Psoas muscle (tissue), 8 donors: ENCODE measurements around the gene DIRAS1. TPM values are rescaled to one million over a fixed set of nuclear protein-coding genes. Genes with fewer than 3 reads are reported as not detected.

ENCODE experiments used
- ATAC-seq, 4 donors: fragments of 200-7000 bp; cut with Tn5 transposase; one replicate each; pipeline ENCODE4 v1.9.1; 2020; ENCODE audit warnings: moderate library complexity in 3 of 4, mild to moderate bottlenecking in 2 of 4
- DNase-seq, 2 donors: peaks; one replicate each; pipeline ENCODE4 v3.0.0-alpha.2; 2020
- H3K27ac ChIP-seq: fragments of 200-600 bp; one replicate; pipeline ENCODE4 v1.8.0; 2022
- H3K27me3 ChIP-seq, 3 donors: fragments of 200-600 bp in 1 of 3; one replicate each; pipeline versions ENCODE4 v1.6.1 to v1.8.0; 2013 to 2022; ENCODE audit warnings: low read length in 2 of 3, mild to moderate bottlenecking in 2 of 3, moderate library complexity in 1 of 3; ENCODE audit not compliant: insufficient read depth in 3 of 3
- H3K36me3 ChIP-seq, 2 donors: fragments of 200-600 bp in 1 of 2; one replicate each; pipeline versions ENCODE4 v1.6.1 to v1.8.0; 2013 to 2022; ENCODE audit warnings: low read depth in 1 of 2, mild to moderate bottlenecking in 1 of 2, moderate library complexity in 1 of 2; ENCODE audit not compliant: insufficient read depth in 1 of 2
- H3K4me1 ChIP-seq: fragments of 200-600 bp; one replicate; pipeline ENCODE4 v1.8.0; 2022
- H3K4me3 ChIP-seq: fragments of 200-600 bp; one replicate; pipeline ENCODE4 v1.8.0; 2022; ENCODE audit warnings: mild to moderate bottlenecking
- H3K9me3 ChIP-seq: fragments of 200-600 bp; one replicate; pipeline ENCODE4 v1.8.0; 2022
- CTCF ChIP-seq: fragments of 200-600 bp; IDR thresholded peaks from one replicate; pipeline ENCODE4 v1.8.0; 2022; ENCODE audit warnings: antibody characterized with exemption
- WGBS, 3 donors: extraction: QIAGEN DNeasy Blood & Tissue Kit; methylation state at CpG; one replicate each; pipeline versions ENCODE4 v1.1.6 to v1.1.7; 2013; 5-methylcytosine and 5-hydroxymethylcytosine counted together
- intact Hi-C, 2 donors: fragments of 100-400 bp; cut with DNase I; formaldehyde crosslinking; loops; one replicate each; pipeline versions ENCODE4 v1.11.0 to v1.14.2; 2022
- polyA plus RNA-seq, 3 donors: library from polyadenylated mRNA; stranded (reverse); fragments of 200-250 nt; gene quantifications; one replicate each; pipeline ENCODE4 v1.2.3, GENCODE V29; 2013
- total RNA-seq, 4 donors: library from RNA; stranded (reverse); fragmentation: NEBNext Ultra II Directional in 2 of 4; extraction: Animal tissue kit (Norgen Biotek cat#: 25700) in 2 of 4; gene quantifications; one replicate each; pipeline versions ENCODE4 v1.2.1 to v1.2.4, GENCODE V29; 2021 to 2023
- donor health status: healthy with polysubstance abuse.
- donor health status: DM: no; HTN: no; CAD: no; lungs with moderate emphysema.
- donor health status: Bipolar disorder and iron deficiency.
- donor health status: healthy.
- donor health status: DM: yes; HTN: yes; CAD: no.
- donor health status: DM: no; HTN: no; CAD: no.
- donor health status: DM: no; HTN: no; CAD: no.
- donor health status: DM: yes; HTN: yes; CAD: no.

The DIRAS1 gene
- total and polyA plus RNA-seq, 7 donors = 0.13 to 29.9 (median 1.8) TPM

- DNase-seq (no peak), ATAC-seq (no peak)
- no peak for TF ChIP-seq CTCF
- peaks cover 0 to 1% (median 0%) of the 10 kb centered on the region in 3 donors for H3K27me3 ChIP-seq
- H3K36me3 ChIP-seq = no peaks in the 10 kb centered on the region
- no peak overlapping the region for H3K4me3 ChIP-seq
- intact Hi-C loops = no loop called here
- no peak overlapping the region for H3K27ac ChIP-seq
- WGBS, 3 donors = 78 to 80% (median 80%) methylated on average over 9 of the region's 9 CpGs
- no peaks in the 10 kb centered on the region for H3K9me3 ChIP-seq
- H3K4me1 ChIP-seq = no peaks in the 10 kb centered on the region
Measured at GRCh38 chr19:2666344-2666994, 54.7 kb downstream of the DIRAS1 start.

GRCh38 chr19:2665103-2665502, 56.1 kb downstream of the DIRAS1 start:
- ATAC-seq (no peak), DNase-seq (no peak)
- Histone ChIP-seq H3K27me3 (peaks cover 0 to 4% (median 0%) of the 10 kb centered on the region in 3 donors), H3K4me1 (no peaks in the 10 kb centered on the region), H3K36me3 (no peaks in the 10 kb centered on the region), H3K4me3 (no peak overlapping the region), H3K27ac (no peak overlapping the region), H3K9me3 (no peaks in the 10 kb centered on the region)
- intact Hi-C loops = no loop called here
- 83 to 89% (median 86%) methylated on average over 11 of the region's 11 CpGs for WGBS, 3 donors
- TF ChIP-seq CTCF = no peak

Other genes starting within 250 kb of the DIRAS1 start
- gene GADD45B, start 245.2 kb downstream of the DIRAS1 start, total RNA-seq = 10 to 100 TPM; 10.9 to 63.1 (median 25.6) TPM
- gene GADD45B, start 245.2 kb downstream of the DIRAS1 start, polyA plus RNA-seq = 10 to 100 TPM; 14.1 to 94.1 (median 19.3) TPM
- gene GNG7, start 18.7 kb downstream of the DIRAS1 start, total RNA-seq = 1 to 10 TPM; 1.2 to 5.4 (median 2.3) TPM
- gene GNG7, start 18.7 kb downstream of the DIRAS1 start, polyA plus RNA-seq = under 1 TPM; 0.48 to 0.73 (median 0.58) TPM
- 10 to 100 TPM; 16.9 to 26.8 (median 20.0) TPM for gene SLC39A3, start 18.6 kb upstream of the DIRAS1 start, total RNA-seq
- 10 to 100 TPM; 28.4 to 70.1 (median 32.6) TPM for gene SLC39A3, start 18.6 kb upstream of the DIRAS1 start, polyA plus RNA-seq
- 100 to 1,000 TPM in 1 of 4 donors, 10 to 100 TPM in 3; 63.4 to 104 (median 77.8) TPM for gene SGTA, start 61.9 kb upstream of the DIRAS1 start, total RNA-seq
- gene SGTA, start 61.9 kb upstream of the DIRAS1 start, polyA plus RNA-seq = 100 to 1,000 TPM in 2 of 3 donors, 10 to 100 TPM in 1; 99.1 to 186 (median 123) TPM
- 10 to 100 TPM; 46.0 to 60.2 (median 55.9) TPM for gene THOP1, start 64.1 kb upstream of the DIRAS1 start, total RNA-seq
- 10 to 100 TPM; 58.3 to 92.2 (median 85.9) TPM for gene THOP1, start 64.1 kb upstream of the DIRAS1 start, polyA plus RNA-seq
- gene ZNF554, start 98.5 kb upstream of the DIRAS1 start, total RNA-seq = 1 to 10 TPM; 3.5 to 6.5 (median 4.5) TPM
- 1 to 10 TPM; 1.8 to 5.2 (median 3.6) TPM for gene ZNF554, start 98.5 kb upstream of the DIRAS1 start, polyA plus RNA-seq
- gene ZNF555, start 120.1 kb upstream of the DIRAS1 start, total RNA-seq = 10 to 100 TPM in 2 of 4 donors, 1 to 10 TPM in 2; 2.9 to 16.0 (median 8.5) TPM
- 1 to 10 TPM; 1.7 to 2.4 (median 1.9) TPM for gene ZNF555, start 120.1 kb upstream of the DIRAS1 start, polyA plus RNA-seq
- 10 to 100 TPM in 2 of 4 donors, under 1 TPM in 2; 0.57 to 15.6 (median 5.8) TPM for gene ZNF556, start 146.0 kb upstream of the DIRAS1 start, total RNA-seq
- 1 to 10 TPM in 1 of 3 donors, under 1 TPM in 2; 0.24 to 7.7 (median 0.69) TPM for gene ZNF556, start 146.0 kb upstream of the DIRAS1 start, polyA plus RNA-seq
- gene ZNF57, start 179.6 kb upstream of the DIRAS1 start, total RNA-seq = 1 to 10 TPM; 1.0 to 1.7 (median 1.3) TPM
- 1 to 10 TPM in 1 of 3 donors, under 1 TPM in 2; 0.65 to 1.9 (median 0.77) TPM for gene ZNF57, start 179.6 kb upstream of the DIRAS1 start, polyA plus RNA-seq
- 1 to 10 TPM; 1.3 to 2.4 (median 1.3) TPM for gene ZNF77, start 223.6 kb upstream of the DIRAS1 start, total RNA-seq
- gene ZNF77, start 223.6 kb upstream of the DIRAS1 start, polyA plus RNA-seq = 1 to 10 TPM in 2 of 3 donors, under 1 TPM in 1; 0.84 to 1.9 (median 1.6) TPM